ENCODE data around the gene PEX26. TPM values are rescaled to one million over a fixed set of nuclear protein-coding genes. Genes with fewer than 3 reads are reported as not detected.
"Not testable (repeated sequence)": the region's sequence is repeated elsewhere in the genome, so short reads cannot be mapped to it uniquely, and the experiment has no call there.

PEX26 gene
- total RNA-seq, 1 donor from 2014 or later = 25.9 TPM

- no peak for DNase-seq (ENCODE audit: low spot score)
- intact Hi-C loops (cut with DNase I) = no loop called here
- ATAC-seq = peak; percentile 81
Observed at GRCh38 chr22:18133452-18133851, 55.7 kb downstream of the PEX26 start.

- ATAC-seq = peak; percentile 16
- intact Hi-C loops (cut with DNase I) = no loop called here
- DNase-seq (ENCODE audit: low spot score) = no peak
Observed at GRCh38 chr22:18136563-18137320, 59.0 kb downstream of the PEX26 start.

GRCh38 chr22:18141004-18141403, 63.2 kb downstream of the PEX26 start:
- intact Hi-C loops (cut with DNase I); DNase-seq (ENCODE audit: low spot score); ATAC-seq: not testable (repeated sequence)

DNA sequence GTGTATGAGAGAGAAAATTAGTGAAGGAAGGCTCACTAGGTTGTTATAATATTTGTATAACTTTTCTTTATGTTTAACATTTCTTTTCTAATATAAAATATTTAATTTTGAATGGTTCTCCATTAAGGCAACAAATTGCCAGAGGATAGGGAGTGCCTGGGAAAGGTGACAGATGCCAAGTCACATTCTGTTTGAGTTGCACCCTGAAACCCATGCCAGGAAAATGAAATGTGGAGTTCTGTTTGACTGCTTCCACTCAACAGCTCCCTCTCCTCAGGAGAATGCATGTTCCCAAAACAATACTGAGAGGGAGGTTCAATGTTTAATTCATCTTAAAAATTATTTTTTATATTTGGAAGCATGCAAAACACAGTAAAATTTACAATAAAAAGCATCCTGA, 66.3 kb downstream of the PEX26 start:
- no peak for DNase-seq (ENCODE audit: low spot score)
- ATAC-seq = no peak
- intact Hi-C loops (cut with DNase I) = no loop called here

GRCh38 chr22:18145676-18146388, 68.0 kb downstream of the PEX26 start:
- DNase-seq (ENCODE audit: low spot score) (no peak), ATAC-seq (no peak)
- intact Hi-C loops (cut with DNase I) = no loop called here

DNA sequence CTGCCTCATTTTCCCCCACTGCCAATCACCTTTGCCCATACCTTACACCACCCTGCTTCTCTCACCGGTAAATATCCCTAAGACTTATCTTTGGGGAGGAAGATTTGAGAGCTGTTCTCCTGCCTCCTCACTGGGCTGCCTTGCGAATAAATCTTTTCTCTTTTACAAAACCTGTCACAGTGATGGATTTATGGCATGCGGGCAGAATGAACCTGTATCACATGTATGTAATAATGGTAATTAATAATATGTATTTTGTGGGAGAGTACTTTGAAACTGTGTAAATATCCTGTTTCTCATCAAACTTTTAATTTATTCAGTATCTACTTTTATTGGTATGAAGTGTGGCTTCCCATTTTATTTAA, 68.6 kb downstream of the PEX26 start:
- ATAC-seq (no peak), DNase-seq (ENCODE audit: low spot score) (no peak)
- intact Hi-C loops (cut with DNase I) = no loop called here

DNA sequence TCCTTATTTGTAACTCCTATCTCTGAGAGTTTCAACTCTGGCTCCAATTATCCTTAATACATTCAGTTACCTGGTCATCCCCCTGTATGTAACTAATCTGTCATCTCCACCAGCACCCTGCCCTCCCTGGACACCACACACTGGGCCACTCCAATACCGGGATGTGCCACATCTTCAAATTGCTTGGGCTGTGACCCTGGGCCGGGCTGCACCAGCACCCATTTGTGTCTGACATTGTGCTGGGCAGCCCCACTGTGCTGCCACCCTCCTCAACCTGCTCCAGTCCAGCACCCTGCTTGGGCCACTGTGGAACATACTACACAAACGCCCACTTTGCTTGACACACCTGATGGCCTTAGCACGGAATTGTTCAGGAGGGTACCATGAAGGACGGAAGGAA, 70.0 kb downstream of the PEX26 start:
- DNase-seq (ENCODE audit: low spot score) (no peak), ATAC-seq (no peak)
- intact Hi-C loops (cut with DNase I) = loop anchor here (1.0 kb wide), 1 partner anchor 26 kb away; no protein-coding TSS in a partner anchor

DNA sequence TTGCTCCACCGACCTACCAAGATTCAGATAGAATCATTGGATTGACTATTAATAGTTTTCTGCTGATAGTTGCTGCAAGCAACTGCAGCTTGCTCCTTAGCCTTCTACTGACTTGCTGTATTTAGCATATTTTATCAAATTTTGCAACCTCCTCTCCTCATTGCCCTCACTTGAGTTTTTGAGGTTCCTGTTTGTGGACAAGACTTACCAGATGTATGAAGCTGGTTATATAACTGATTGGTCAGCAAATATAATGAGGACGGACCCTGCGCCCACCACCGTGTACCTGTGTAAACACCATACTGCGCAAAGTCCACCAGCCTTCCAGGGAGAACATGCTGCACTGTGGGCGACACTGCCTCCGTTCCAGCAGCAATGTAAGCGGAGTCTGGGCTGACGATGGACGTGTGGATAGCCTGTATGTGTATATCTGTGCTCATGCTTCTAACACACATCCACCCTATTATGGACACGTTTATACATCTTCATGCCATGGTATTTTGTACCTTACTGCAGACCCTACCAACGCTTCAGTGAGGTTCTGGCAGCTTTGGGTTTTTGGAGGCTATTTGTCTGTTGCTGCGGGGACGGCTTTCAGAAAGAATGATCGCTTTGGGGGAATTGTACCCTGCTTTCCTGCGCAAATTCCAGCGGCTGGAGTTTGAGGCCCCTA, 70.6 kb downstream of the PEX26 start:
- intact Hi-C loops (cut with DNase I) = loop anchor here (1.0 kb wide), 1 partner anchor 27 kb away; no protein-coding TSS in a partner anchor

GRCh38 chr22:18152519-18152918, 74.7 kb downstream of the PEX26 start:
- ATAC-seq = no peak
- no peak for DNase-seq (ENCODE audit: low spot score)
- intact Hi-C loops (cut with DNase I) = no loop called here

More for the DNA sequence above, 70.6 kb downstream of the PEX26 start:
- DNase-seq (ENCODE audit: low spot score) (no peak), ATAC-seq (no peak)

DNA sequence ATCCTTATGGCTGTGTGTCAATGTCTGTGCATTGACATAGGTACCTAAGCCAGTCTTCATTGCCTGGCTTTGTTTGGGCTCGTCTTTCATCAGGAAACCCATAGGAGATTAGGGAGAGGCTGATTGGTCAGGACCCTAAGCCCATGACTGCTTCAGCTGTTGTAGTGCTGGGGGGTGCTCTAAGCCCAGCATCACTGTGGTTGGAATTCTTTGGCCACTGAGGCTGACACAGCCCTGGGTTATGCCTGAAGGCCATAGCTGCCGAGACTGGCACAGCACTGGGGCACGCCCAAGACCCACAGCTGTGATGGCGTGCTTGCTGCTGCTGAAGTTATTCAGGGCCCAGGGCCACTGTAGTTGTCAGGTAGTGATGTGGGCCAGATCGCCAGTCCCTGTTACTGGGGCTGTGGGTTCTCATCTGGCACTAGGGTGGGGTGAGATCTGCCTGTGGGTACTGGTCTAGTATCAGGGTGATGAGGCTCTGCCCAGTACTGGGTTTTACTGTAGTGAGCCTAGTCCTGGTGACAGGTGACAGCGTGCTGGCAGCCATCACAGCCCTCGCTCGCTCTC, 77.1 kb downstream of the PEX26 start:
- ATAC-seq (no peak), DNase-seq (ENCODE audit: low spot score) (no peak)
- intact Hi-C loops (cut with DNase I) = no loop called here

Other genes starting within 250 kb of the PEX26 start
- gene MICAL3, start 53.4 kb upstream of the PEX26 start, total RNA-seq = 131 TPM
- gene TUBA8, start 32.8 kb downstream of the PEX26 start, total RNA-seq = 3.7 TPM
- 5.2 TPM for gene USP18, start 72.2 kb downstream of the PEX26 start, total RNA-seq

Data from sciatic nerve (tissue), 2 donors.